Retinal pigment epithelial cell (primary cell): ENCODE results near the gene ASB16.

Source experiments
- DNase-seq: peaks from one replicate; pipeline ENCODE4 v3.0.0-alpha.2; 2010; ENCODE audit warnings: low read depth
- H3K4me3 ChIP-seq: 2 replicates; pipeline ENCODE4 v1.5.1; 2011; ENCODE audit warnings: mild to moderate bottlenecking, low read length, control low read depth, moderate library complexity
- CTCF ChIP-seq: conservative IDR thresholded peaks from 2 replicates; pipeline ENCODE4 v1.5.1; 2011; ENCODE audit warnings: low read depth, low read length, control low read depth, inconsistent platforms

ASB16 gene

GRCh38 chr17:44222112-44222869 lies 51.8 kb downstream of the ASB16 start:
- TF ChIP-seq CTCF: peak; percentile 24
- peak overlapping the region; percentile 83 for H3K4me3 ChIP-seq
- DNase-seq: no peak

DNA sequence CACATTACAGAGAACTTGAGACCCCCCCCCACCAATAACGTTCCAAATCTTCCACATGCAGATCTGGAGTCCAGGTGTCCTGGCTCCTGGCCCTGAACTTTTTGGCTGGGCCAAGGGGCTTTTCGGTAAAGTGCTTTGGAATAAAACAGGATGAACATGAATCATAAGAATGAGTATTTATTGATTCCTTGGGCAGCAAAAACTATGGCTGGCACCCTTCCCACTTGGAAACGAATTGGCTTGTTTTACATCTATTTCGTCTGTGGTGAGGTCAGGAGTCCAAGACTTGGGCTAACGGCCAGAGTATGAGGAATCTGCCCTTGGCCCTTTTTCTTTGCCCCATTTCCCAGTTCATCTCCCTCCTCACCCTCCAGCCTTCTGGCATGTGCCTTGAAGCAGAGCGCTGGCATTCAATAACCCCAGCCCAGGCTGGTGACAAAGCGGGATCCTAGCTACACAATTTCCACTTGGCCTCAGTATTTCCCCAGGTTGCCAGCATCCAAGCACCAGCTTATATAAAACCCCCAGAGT lies 53.1 kb downstream of the ASB16 start:
- no peak for DNase-seq
- H3K4me3 ChIP-seq: no peak overlapping the region
- no peak for TF ChIP-seq CTCF
